ENCODE data around the gene ZFAND3.

Gene ZFAND3

GRCh38 chr6:38163186-38164130, 343.9 kb downstream of the ZFAND3 start:
- Mint-ChIP-seq H3K4me3 (no peak overlapping the region), H3K36me3 (peaks cover 17% of the 10 kb centered on the region), H3K27me3 (no peaks in the 10 kb centered on the region), H3K4me1 (peaks cover 3% of the 10 kb centered on the region), H3K9me3 (peaks cover 5% of the 10 kb centered on the region), H3K27ac (no peak overlapping the region)
- DNase-seq (ENCODE audit: low spot score in 2 of 2) (no peak), ATAC-seq (ENCODE audit: low read depth) (no peak)

DNA sequence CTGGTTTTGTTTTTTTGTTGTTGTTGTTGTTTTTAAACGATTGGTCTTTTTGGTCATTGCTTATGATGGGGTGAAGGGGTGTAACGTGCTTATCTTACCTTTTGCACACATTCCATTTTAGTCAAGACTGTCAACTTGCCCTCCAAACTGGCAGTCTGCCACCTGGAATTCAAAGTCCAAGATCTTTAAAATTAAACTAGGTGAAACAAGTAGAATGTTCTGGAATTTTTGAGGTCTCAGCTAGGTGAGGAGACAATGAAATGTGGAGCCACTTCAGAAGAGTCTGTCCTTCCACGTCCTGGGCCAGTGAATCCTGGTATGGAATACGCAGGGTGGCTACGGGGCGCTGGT, 344.6 kb downstream of the ZFAND3 start:
- H3K27ac Mint-ChIP-seq = no peak overlapping the region

GRCh38 chr6:38164671-38165108, 345.2 kb downstream of the ZFAND3 start:
- no peaks in the 10 kb centered on the region for H3K9me3 Mint-ChIP-seq
- H3K27ac Mint-ChIP-seq = no peak overlapping the region
- DNase-seq (ENCODE audit: low spot score in 2 of 2) = no peak
- H3K4me1 Mint-ChIP-seq = no peaks in the 10 kb centered on the region
- H3K36me3 Mint-ChIP-seq = peaks cover 7% of the 10 kb centered on the region
- H3K27me3 Mint-ChIP-seq = no peaks in the 10 kb centered on the region
- no peak for ATAC-seq (ENCODE audit: low read depth)
- no peak overlapping the region for H3K4me3 Mint-ChIP-seq

More for the DNA sequence above, 344.6 kb downstream of the ZFAND3 start:
- Mint-ChIP-seq H3K27me3 (no peaks in the 10 kb centered on the region), H3K4me3 (no peak overlapping the region), H3K36me3 (peaks cover 11% of the 10 kb centered on the region), H3K9me3 (peaks cover under 1% of the 10 kb centered on the region), H3K4me1 (no peaks in the 10 kb centered on the region)
- no peak for ATAC-seq (ENCODE audit: low read depth)
- no peak for DNase-seq (ENCODE audit: low spot score in 2 of 2)

DNA sequence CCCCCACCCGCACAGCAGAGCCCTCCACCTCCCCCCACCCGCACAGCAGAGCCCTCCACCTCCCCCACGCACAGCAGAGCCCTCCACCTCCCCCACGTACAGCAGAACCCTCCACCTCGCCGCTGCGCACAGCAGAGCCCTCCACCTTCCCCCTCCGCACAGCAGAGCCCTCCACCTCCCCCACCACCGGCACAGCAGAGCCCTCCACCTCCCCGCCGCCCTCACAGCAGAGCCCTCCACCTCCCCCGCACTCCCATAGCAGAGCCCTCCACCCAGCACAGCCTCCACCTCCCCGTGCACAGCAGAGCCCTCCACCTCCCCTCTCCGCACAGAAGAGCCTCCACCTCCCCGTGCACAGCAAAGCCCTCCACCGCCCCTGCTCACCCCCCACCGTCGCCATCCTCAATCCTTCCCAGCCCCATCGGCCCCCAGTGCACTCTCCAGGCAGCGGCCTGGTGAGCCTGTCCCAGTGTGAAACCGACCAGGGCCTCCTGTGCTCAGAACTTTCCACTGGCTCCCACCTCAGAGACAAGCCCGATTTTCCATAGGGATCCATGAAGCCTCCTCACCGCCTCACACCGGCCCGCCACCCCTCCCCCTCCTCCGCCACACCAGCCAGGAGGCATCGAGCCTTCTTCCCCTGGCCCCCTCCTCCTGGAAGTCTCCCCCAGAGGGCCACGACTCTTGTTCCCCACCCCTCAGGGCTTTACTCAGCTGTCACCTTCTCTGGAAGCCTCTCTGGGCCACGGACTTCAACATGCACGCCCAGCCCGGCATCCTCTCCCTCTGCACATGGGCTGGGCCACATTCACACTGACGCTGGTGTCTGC, 347.1 kb downstream of the ZFAND3 start:
- Mint-ChIP-seq H3K9me3 (no peaks in the 10 kb centered on the region), H3K36me3 (no peaks in the 10 kb centered on the region), H3K27ac (no peak overlapping the region), H3K4me3 (no peak overlapping the region), H3K27me3 (no peaks in the 10 kb centered on the region), H3K4me1 (no peaks in the 10 kb centered on the region)
- DNase-seq (ENCODE audit: low spot score in 2 of 2) = no peak
- no peak for ATAC-seq (ENCODE audit: low read depth)

GRCh38 chr6:38167598-38167997, 348.1 kb downstream of the ZFAND3 start:
- Mint-ChIP-seq H3K36me3 (no peaks in the 10 kb centered on the region), H3K4me3 (no peak overlapping the region), H3K4me1 (no peaks in the 10 kb centered on the region), H3K27me3 (no peaks in the 10 kb centered on the region), H3K27ac (no peak overlapping the region), H3K9me3 (no peaks in the 10 kb centered on the region)
- ATAC-seq (ENCODE audit: low read depth) (no peak), DNase-seq (ENCODE audit: low spot score in 2 of 2) (no peak)

GRCh38 chr6:38168126-38168525, 348.6 kb downstream of the ZFAND3 start:
- no peaks in the 10 kb centered on the region for H3K27me3 Mint-ChIP-seq
- no peak overlapping the region for H3K27ac Mint-ChIP-seq
- no peak for ATAC-seq (ENCODE audit: low read depth)
- H3K4me3 Mint-ChIP-seq = no peak overlapping the region
- no peaks in the 10 kb centered on the region for H3K4me1 Mint-ChIP-seq
- no peaks in the 10 kb centered on the region for H3K9me3 Mint-ChIP-seq
- H3K36me3 Mint-ChIP-seq = no peaks in the 10 kb centered on the region
- no peak for DNase-seq (ENCODE audit: low spot score in 2 of 2)

- H3K9me3 Mint-ChIP-seq = no peaks in the 10 kb centered on the region
- DNase-seq (ENCODE audit: low spot score in 2 of 2) (no peak), ATAC-seq (ENCODE audit: low read depth) (no peak)
- H3K27me3 Mint-ChIP-seq = no peaks in the 10 kb centered on the region
- no peak overlapping the region for H3K4me3 Mint-ChIP-seq
- H3K27ac Mint-ChIP-seq = no peak overlapping the region
- peaks cover 4% of the 10 kb centered on the region for H3K36me3 Mint-ChIP-seq
- no peaks in the 10 kb centered on the region for H3K4me1 Mint-ChIP-seq
Observed at GRCh38 chr6:38168699-38169098, 349.2 kb downstream of the ZFAND3 start.

DNA sequence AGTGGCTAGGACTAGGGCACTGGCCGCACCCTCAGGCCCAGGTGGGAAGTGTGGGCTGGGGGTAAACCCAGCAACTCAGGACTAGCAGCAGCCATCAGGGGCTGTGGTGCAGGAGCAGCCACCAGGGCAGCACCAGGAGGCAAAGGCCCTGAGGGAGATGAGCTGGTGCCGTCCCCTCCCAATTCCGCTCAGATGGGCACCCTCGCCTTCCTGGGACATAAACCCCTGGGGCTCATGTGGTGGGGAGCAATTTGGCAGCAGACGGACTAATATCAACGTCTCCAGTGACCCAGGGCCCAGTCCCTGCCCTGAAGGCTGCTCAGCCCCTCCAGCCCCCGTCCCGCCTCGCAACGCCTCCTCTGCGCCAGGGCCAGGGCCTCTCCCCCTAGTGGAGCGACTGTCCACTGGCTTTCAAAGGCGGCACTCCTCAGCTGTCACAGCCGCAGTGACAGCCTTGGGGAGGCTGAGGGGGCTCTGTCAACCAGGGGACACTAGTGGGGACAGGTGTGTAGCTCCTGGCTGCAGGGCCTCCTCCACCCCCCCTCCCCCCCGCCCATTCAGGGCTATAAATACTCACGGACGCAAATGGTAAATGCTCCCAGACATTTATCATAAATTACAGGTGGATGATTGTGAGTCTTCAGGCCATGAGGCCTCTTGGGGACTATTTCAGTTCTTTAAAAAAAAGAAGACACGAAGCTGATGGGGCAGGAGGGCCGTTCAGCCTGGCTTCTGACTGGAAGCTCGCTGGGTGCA, 349.9 kb downstream of the ZFAND3 start:
- no peak overlapping the region for H3K4me3 Mint-ChIP-seq
- DNase-seq (ENCODE audit: low spot score in 2 of 2) (no peak), ATAC-seq (ENCODE audit: low read depth) (no peak)

DNA sequence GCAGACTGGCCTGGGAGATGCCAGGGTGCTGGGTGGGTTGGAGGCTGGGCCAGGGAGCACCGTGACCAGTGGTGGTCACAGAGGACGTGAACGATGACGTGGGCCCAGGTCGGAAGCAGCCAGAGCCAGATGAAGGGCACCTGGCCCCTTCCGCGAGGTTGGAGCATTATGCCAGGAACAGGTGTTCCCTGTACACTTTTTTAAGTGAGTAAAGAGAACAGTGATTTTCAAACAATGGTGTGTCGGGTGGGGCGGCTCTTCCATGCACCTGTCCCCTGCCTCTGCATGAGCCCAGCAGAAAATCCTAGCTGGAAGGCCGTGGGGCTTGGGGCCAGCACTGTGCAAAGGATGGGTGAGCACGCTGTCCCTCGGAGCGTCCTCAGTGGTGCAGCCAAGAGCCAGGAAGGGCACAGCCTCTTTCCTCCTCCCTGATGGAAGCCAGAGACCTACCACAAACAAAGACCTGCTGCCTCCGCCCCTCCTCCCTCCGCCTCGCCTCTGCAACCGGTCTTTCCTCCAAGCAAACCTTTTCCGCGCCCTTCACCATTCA, 350.5 kb downstream of the ZFAND3 start:
- H3K9me3 Mint-ChIP-seq = no peaks in the 10 kb centered on the region
- H3K4me3 Mint-ChIP-seq = no peak overlapping the region
- no peaks in the 10 kb centered on the region for H3K27me3 Mint-ChIP-seq
- DNase-seq (ENCODE audit: low spot score in 2 of 2) = no peak
- no peak for ATAC-seq (ENCODE audit: low read depth)
- no peak overlapping the region for H3K27ac Mint-ChIP-seq
- no peaks in the 10 kb centered on the region for H3K4me1 Mint-ChIP-seq
- H3K36me3 Mint-ChIP-seq = peaks cover 7% of the 10 kb centered on the region

More for the DNA sequence above, 349.9 kb downstream of the ZFAND3 start:
- no peaks in the 10 kb centered on the region for H3K9me3 Mint-ChIP-seq
- no peaks in the 10 kb centered on the region for H3K27me3 Mint-ChIP-seq
- H3K36me3 Mint-ChIP-seq = peaks cover 4% of the 10 kb centered on the region
- H3K4me1 Mint-ChIP-seq = no peaks in the 10 kb centered on the region
- no peak overlapping the region for H3K27ac Mint-ChIP-seq

DNA sequence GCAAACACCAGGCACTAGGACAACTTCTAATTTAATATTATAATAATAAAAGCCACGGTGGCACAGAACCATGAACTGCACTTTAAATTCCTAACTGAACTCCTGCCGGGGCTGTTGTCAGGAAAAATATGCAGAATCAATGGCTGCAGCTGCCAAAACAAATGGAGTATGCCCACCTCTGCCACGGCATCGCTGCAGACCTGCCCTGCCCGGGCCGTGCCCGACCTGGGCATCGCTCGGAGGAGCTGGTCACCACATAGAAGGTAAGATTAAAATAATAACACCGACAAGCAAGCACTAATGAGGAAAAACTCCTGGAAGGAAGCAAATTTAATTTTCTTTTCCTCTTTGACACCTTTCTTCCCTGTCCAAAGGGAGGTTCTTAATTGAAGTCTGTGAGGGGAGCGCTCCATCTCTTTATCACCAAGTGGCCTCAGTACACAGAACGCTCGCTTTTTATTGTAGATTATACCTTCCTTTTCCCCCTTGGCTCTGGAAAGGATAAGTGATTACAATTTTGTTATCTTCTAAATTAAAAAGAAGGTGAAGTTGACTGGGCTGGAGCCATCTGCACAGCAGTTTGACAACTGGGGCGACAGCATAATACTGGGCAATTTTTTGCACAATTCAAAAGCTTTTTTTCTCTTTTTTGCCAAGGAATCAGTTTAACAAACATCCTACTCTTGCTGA, 351.3 kb downstream of the ZFAND3 start:
- Mint-ChIP-seq H3K27ac (no peak overlapping the region), H3K27me3 (no peaks in the 10 kb centered on the region), H3K36me3 (peaks cover 7% of the 10 kb centered on the region), H3K9me3 (no peaks in the 10 kb centered on the region), H3K4me1 (no peaks in the 10 kb centered on the region), H3K4me3 (no peak overlapping the region)
- ATAC-seq (ENCODE audit: low read depth) = no peak
- DNase-seq (ENCODE audit: low spot score in 2 of 2) = no peak

GRCh38 chr6:38171997-38172738, 352.6 kb downstream of the ZFAND3 start:
- H3K4me3 Mint-ChIP-seq = no peak overlapping the region
- ATAC-seq (ENCODE audit: low read depth) (no peak), DNase-seq (ENCODE audit: low spot score in 2 of 2) (no peak)
- H3K4me1 Mint-ChIP-seq = no peaks in the 10 kb centered on the region
- no peak overlapping the region for H3K27ac Mint-ChIP-seq
- H3K9me3 Mint-ChIP-seq = no peaks in the 10 kb centered on the region
- no peaks in the 10 kb centered on the region for H3K27me3 Mint-ChIP-seq
- H3K36me3 Mint-ChIP-seq = peaks cover 10% of the 10 kb centered on the region

- Mint-ChIP-seq H3K4me1 (no peaks in the 10 kb centered on the region), H3K36me3 (peaks cover 10% of the 10 kb centered on the region), H3K4me3 (no peak overlapping the region), H3K27me3 (no peaks in the 10 kb centered on the region), H3K27ac (no peak overlapping the region), H3K9me3 (no peaks in the 10 kb centered on the region)
- DNase-seq (ENCODE audit: low spot score in 2 of 2) (no peak), ATAC-seq (ENCODE audit: low read depth) (no peak)
Observed at GRCh38 chr6:38172739-38173410, 353.3 kb downstream of the ZFAND3 start.

Data from memory B cell (primary cell).